ENCODE data around the gene CYRIA.

Gene CYRIA

DNA sequence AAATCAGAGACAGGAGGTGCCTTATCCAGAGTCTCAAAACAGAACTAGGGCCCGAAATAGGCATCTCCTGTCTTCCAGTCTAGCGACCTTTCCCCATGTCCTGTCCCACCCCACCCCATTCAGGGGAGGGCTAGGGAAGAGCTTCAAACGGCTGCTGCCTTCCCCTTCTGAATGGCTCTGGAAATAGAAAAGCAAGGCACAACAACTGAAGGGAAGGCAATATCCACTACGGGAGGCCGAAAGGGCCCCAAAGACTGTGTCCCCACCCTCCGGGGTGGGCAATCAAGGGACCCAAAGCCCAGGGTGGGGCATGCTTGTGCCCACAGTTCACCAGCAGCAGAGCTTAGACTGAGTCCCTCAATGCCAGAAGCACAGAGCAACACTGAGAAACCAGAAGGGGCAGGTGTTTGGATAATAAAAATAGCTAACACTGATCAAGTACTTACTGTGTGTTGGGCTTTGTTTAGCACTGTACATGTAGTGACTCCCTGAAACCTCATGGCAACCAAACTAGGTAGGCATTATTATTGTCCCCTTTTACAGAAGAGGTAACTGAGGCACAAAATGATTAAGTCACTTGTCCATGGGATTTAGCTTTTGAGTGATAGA is 38.5 kb downstream of the CYRIA start:
- DNase-seq = no peak

DNA sequence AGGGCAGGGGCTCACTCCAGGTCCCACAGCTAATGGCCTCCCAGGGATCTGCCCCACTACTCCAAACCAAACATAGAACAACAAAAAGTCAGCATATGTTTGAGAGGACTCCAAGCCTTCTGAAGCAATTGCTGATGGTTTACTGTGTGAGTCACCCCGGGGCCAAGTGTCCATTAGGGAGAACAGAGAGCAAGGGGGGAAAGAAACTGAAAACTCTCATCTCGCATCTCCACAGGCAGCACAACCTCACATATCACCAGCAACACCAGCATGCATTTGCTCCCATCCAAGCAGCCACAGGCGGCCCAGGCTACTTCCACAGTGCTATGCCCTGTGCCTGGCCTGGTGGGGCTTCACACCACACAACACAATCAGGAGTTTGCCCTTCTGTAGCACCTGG is 39.1 kb downstream of the CYRIA start:
- no peak for DNase-seq

DNA sequence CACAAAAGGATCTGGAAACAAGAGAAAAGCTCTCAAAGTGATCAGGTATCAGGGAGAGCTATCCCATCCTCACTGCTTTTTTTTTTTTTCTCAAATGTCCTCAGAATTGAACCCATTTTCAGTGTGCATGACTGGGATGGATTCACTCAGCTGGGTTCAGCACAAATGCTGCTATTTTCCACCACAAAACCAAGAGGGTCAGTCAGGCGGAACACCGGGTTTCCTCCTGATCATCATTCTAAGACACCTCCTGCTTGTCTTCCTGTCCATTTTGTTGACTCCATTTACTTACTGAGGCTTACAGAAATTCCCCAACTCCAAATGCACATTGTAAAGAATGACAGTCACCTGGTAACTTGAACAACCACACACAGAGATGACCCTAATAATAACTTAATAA is 39.9 kb downstream of the CYRIA start:
- no peak for DNase-seq

GRCh38 chr2:16625201-16625729 is 40.4 kb downstream of the CYRIA start:
- DNase-seq = no peak

DNA sequence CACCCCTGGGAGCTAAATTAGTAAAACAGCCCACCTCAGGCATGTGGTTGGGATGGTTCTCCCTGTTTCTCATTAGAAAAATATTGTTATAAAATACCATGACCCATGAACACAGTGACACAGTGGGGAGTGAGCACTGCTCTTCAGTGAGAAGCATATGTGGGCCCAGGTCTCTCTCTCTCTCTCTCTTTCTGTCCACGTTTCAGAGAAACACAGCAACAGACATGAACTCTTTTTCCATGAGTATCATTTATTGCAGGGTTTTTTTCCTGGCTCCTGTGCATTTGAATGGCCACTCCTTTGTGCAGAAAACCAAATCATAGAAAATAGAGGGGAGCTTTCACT is 41.2 kb downstream of the CYRIA start:
- no peak for DNase-seq

- no peak for DNase-seq
Measured at GRCh38 chr2:16623564-16624435, 41.8 kb downstream of the CYRIA start.

DNA sequence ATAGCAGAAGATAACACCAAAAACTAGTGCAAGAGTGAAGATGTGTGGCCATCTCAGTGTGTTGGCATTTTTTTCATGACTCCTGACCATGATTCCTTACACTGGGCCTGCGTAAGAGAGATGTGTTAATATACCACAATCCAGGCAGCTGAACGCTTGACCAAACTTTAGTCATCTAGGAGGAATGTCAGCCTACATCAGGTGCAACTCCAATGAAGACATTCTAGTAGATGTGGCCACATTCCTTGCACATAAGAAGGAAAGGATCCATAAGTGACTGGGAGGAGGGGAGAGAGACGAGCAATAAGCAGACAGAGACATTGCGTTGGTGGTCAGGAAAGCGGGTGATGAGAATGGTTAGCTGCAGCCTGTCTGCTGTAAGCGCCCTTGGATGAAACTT is 42.6 kb downstream of the CYRIA start:
- no peak for DNase-seq

GRCh38 chr2:16622399-16622968 is 43.1 kb downstream of the CYRIA start:
- DNase-seq = no peak

DNA sequence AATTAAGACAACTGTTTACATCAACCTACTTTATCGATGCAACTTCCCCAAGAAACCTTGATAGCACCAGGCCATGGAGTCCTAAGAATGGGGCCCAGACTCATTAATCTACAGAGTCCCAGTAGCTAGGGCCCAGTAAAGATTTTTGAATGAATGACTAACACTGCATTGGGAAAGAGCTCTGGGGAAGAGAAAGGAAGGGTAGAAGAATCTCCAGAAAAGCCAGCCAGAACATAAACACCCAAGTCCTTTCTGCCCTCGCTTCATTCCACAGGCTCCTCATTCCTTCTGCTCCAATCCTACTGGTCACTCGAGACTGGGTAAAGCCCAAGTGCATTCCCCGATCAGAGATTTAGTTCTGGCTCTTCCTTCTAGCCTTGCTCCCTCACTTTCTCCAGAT is 44.3 kb downstream of the CYRIA start:
- no peak for DNase-seq

DNA sequence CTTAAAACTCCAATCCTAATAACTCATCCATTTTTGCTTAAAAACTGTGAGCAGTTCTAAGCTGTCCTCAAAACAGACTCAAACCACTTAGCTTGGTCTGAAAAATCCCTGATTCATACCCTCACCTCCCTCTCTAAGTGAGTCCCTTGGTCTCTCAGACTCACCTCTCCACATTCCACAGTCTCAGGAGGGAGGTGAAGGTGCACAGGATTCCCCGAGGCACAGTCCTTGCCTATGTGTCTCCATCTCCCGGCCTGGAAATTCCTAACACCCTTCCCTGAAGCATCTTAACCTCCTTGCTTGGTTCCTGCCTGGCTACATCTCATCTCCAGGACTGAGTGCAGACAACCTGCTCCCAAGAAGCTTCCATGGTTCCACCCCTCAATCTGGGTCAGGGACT is 45.0 kb downstream of the CYRIA start:
- DNase-seq = no peak

- DNase-seq = no peak
Measured at GRCh38 chr2:16619576-16620245, 45.9 kb downstream of the CYRIA start.

DNA sequence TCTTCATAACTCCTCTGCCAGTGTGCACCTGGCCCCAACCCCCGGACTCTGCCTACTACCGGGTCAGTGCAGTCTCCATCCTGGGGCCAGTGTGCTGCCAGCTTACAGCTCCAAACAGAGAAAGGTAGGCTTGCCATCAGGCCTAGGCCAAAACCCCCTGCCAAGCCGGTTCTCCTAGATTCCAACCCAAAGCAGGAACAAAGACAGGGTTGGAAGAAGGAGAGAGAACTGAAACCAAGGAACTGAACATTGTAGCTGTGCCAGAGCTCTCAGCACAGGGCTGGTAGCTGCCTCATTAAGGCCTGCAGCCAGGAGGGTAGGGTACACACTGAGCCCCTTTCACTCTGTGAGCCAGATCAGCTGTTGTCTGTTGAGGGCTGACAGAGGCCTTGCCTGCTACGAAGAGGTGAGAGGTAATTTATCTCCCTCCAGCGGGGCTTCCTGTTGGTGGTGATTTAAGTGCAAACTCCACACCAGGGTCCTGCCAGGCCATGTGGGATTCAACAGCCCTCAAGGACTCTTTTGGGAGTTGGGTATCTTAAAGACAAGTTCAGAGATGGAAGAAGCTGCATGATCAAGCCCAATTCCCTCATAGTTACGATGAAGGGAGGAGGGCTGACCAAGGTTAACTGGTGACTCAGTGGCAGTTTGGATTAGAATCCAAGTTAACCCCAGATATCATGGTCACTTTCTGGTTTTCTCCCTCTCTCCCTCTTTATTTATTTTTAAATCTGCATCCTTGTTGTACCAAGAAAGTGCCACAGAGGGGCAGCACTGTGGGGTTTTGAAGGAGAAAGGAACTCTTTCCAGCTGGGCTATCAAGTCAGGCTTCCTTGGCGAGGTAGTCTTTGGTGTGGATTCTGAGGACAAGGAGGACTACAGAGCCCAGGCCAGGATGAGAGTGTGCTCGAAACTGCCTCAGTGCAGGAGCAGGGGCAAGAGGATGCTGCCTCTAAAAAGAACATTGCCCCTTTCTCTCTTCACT is 48.1 kb downstream of the CYRIA start:
- no peak for DNase-seq

All from effector CD8-positive, alpha-beta T cell (primary cell).